Fibroblast of upper back skin (primary cell): ENCODE data around the gene PWWP2B.

Source experiments
- DNase-seq: peaks from one replicate; pipeline ENCODE4 v3.0.0-alpha.2; 2013

Gene PWWP2B

DNA sequence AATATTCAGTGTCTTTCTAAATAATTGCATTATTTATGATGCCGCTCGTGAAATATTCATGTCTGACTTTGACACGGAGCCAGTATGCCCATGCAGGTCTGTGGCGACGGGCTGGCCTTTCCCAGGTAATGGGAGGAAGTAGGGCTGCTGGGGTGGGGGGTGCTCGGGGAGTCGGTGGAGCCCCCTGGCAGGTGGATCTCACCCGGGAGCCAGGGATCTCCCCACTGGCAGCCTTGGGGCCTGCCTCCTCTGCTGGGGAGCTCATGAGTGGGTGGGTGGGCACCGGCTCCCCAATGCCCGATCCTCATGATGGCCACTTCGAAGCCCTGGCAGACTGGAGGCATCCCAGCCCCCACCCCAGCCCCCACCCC is 52.8 kb downstream of the PWWP2B start:
- no peak for DNase-seq

DNA sequence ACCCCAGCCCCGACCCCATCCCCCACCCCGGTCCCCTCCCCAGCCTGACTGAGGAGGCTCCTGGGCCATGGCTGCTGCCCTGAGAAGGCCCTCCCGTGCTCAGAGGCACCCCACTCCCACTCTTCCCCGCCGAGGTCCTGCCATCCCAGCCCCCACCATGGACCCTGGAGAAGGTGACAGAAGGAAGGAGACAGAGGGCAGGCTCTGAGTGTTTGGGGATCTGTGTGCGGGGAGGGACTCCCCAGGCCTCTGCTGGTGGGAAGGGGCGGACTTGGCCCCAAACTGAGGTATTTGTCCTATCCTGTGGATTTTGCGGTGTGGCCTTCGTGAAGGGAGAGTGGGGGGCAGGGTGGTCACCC is 53.4 kb downstream of the PWWP2B start:
- no peak for DNase-seq

DNA sequence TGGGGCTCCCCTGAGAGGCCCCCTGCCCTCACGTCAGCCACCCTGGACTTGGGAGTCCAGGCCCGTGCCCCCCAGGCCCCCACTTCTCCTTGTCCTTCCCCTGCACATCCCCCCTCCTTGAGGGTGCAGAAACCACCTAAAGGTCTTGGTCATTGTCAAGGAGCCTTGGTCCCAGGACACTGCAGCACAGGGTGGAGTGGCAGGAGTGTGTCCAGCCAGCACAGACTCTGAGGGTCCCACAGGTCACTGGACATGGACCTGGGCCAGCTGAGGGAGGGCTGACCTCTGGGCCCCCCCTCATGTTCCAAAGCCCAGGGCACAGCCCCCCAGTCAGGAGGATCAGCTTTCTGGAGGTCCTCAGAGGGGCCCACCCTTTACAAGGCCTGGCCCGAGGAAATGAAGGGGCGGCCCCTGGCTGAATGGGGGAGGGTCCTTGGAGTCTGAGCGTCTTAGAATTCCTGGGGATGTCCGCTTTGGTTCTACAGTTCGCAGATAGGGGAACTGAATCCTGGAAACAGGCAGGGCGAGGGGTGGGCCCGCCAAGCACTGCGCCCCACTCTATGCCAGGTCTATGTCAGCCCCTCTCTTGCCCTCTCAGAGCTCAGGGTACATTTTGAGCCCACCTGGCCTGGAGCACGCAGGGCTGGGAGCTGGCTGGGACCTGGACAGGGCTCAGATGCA is 54.0 kb downstream of the PWWP2B start:
- no peak for DNase-seq

DNA sequence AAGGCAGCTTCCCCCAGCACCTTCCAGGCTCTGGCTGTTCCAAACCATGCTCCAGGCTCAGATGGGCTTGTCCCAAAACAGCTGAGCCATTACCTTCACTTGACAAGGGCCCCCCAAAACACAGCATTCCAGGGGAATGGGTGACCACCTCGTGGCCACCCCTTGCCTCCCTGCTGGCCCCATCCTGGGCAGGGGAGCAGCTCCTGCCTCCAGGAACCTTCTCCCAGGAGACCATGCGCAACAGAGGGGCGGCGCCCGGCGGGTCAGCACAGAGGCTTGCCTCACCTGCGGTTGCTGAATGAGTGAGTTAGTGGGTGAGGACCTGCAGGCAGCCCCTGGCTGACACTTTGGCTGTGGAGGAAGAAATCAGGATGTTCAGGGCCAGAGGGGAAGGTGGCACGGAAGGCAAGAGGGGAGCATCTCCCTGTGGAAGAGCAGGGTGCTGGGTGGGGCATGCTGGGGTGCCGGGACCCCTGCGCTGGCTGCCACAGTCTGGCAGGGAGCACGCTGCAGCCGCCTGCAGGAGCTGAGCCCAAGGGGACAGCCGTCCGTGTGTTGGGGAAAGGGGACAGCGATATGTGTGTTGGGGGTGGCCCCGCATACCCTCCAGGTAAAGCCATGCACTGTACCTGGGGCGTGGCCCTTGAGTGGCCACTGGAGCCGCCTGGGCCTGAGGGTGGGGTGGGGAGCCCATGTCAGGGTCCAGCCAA is 54.7 kb downstream of the PWWP2B start:
- DNase-seq, result no peak

DNA sequence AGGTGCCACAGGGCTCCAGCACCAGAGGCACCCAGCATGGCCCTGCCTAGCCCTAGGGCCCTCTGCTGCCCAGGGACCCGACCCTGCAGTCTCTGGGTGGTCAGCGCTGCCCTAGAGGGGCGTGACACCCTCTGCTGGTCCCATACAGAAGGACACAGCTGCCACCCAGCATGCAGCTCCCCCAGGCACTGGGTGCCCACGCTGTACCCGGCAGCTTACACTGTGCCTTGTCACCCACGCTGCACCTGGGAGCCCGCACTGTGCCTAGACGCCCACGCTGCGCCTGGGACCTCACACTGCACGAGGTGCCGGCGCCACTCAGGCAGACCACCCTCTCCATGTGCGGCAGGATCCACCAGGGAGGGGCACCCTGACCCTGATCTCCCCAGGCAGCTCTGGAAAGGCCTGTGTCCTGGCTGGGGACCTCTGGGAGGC is 55.2 kb downstream of the PWWP2B start:
- DNase-seq, result no peak

DNA sequence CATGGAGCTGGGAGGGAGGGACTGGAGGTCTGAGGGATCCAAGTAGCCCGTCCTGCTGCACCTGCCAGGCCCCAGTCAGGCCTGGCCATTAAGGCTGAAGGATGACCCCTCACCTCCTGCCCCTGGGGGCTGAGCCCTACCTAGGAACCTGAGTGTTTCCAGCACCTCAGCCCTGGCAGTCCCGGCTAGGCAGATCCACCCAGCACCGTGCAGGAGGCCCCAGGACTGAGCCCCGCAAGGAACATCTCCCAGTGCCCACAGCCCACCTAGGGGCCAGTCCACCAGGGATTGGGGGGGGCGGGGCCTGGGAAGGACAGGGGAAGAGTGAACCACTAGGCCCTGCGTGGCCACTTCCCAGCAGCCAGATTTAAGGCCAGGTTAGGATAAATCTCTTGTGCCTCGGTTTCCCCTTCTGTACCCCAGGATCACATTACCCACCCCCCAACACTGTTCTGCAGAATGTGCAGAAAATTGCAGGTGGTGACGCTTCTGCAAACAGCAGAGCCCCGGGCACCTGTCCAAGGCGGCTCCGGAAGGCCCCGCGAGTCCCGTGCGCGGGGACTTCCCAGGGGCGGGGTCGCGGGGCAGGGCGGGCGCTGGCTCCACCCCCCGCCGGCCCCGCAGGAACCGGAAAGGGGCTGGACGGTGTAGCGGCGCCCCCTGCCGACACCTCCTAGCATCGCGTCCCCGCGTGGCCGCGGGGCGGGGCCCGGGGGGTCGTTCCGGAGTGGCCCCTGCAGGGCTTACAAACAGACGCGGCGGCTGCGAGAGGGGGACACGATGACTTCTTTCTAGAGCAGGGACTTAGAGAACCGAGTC is 55.9 kb downstream of the PWWP2B start:
- DNase-seq, result peak; percentile 47

DNA sequence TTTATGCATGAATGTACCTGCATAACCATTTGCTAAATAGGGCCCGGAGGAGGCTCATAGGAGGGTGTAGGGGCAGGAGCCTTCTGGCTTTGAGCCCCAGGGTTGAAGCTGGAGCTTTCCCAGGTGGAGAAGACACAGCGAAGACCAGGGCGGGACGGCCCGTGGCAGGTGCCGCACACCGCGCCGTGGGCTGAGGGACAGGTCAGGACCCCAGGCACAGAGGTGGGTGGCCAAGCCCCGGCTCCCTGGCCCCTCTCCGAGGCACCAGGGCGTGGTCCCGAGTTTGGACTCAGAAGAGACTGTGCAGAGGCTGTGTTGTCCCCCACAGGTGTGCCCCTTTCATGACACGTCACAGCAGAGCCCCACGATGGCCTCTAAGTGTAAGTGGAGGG is 56.5 kb downstream of the PWWP2B start:
- no peak for DNase-seq

DNA sequence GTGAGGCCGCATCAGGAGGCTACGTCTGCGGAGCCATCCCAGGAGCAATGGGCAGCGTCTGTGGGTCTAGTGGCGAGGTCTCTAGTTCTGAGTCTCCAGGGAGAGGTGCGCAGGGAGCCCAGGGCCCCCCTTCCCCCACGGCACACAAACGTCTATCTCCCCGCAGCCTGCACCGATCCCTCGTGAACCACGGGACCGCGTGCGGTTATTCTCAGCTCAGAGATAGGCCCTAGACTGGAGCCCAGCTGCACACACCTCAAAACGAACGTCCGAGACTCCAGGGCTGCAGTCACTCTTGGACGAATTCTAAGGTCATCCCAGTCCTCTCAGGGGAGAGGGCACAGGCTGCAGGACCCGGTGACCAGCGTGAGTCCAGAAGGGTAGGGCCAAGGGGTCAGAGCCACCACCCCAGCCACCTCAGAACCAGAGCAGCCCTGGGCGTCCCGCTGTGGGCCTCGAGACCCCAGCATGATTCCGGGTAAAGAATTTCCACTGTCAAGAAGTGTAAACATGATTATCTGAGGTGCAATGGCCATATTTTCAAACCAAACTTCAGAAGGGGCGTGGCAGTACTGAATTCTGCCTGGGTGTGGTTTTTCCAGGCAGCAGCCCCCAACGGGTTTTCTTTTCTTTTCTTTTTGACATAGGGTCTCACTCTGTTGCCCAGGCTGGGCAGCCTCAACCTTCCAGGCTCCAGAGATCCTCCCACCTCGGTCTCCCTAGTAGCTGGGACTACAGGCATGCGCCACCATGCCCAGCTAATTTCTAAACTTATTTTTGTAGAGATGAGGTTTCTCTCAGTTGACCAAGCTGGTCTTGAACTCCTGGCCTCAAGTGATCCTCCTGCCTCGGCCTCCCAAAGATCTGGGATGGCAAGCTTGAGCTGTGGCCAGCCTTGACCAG is 57.5 kb downstream of the PWWP2B start:
- no peak for DNase-seq

DNA sequence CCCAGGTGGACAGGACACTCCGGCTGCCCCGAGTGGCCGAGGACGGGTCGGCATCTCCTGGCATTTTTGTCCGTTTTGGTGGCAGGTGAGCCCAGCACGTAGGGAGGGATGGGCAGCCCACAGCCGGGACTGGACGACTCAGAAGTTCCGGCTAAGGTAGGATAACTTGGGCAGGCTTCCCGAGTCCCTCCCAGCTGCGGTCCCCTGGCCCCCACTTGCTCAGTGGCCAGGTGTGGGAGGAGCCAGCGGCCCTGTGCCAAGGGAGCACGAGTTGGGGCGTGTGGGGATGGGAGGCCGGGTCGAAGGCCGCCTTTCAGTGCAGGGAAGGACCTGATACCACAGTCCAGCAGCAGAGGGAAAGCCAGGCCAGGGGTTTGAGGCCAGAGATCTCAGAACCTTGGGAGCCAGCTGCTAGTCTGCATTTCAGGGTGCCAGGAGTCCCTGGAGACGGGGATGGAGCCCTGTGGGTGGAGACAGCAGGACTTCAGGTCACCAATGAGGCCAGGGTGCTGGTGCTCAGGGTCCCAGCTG is 58.5 kb downstream of the PWWP2B start:
- DNase-seq, result no peak

DNA sequence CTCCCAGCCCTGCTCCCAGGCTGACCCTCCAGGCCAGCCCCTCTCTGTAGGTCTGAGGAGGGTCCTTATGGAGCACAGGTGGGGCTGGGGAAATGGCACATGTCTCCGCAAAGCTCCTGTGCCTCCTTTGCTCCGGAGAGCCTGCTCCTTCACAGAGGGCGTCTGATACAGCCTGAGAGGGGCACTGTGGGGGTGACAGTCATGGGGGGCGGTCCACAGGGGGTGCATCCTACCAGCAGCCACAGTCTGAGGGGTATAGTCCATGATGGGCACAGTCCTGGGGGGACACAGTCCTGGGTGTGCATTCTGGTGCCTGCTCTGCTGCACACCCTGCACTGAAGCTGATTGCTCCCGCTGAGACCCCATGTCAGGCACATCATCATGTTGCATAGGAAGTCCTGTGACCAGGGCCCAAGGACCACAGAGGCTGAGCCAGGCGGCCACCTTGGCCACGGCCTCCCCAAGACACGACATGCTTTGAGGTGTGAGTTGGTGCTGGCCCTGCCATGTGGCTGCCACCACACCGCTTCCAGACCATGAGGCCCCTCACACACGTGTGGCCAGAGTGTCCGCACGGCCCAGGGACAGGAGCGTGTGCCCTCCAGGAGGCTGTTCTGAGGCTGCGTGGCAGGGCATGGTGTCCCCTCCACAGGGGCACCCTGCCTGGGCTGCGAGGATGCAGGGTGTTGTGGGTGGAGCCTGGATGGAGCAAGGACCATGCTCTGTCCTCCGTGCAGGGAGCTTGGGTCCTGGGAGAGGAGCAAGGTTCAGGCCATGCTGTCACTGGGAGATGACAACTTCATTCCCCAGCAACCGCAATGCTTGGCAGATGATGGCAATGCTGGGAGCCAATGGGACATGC is 59.2 kb downstream of the PWWP2B start:
- no peak for DNase-seq

DNA sequence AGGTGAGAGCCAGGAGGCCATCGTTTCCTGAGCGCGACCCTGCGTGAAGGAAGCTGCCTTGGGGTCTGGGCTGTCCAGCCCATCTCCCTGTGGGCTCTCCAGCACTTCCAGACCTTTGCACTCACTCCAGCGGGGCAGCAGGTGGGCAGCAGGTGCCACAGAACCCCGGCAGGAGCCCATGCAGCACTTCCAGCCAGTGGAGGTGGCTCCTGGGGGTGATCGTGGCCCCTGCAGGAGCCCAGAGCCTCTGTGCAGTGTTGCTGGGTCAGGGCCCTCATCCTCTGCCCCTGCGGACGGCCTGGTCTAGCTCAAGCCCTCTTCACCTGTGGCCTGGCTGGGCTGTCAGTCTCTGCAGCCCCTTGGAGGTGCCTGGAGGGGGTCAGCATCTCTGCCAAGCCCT is 59.9 kb downstream of the PWWP2B start:
- DNase-seq, result no peak

DNA sequence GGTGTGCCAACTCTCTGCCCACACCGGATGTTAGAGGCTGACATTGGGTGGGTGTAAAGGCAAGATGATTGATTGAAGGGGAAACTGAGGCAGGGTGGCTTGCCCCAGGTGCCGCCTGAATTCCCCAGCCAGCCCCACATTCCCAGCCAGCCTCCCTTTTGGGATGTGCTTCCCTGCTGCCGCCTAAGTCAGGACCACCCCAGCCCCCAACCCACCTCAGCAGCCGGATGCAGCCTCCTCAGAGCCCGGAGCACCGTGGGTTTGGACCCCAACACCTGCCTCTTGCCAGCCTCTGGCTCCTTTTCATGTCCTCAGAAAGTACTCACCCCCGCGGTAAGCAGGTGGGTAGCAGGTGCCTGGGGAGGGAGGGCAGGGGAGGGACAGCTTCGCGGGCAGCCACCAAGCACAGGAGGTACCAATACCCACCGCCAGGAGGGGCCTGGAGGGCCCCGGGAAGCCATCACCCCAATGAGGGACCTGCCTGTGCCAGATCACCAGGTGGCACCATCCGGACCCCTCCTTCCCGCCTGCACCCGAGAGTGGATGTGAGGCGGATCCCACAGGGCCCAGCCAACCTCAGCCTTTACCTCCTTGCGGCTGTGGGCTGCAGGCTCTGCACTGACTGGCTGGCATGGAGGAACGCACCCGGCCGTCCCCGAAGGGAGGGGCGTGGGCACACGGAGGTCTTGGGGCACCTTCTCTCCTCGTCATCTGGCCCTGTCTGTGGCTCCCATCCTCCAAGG is 60.5 kb downstream of the PWWP2B start:
- no peak for DNase-seq

DNA sequence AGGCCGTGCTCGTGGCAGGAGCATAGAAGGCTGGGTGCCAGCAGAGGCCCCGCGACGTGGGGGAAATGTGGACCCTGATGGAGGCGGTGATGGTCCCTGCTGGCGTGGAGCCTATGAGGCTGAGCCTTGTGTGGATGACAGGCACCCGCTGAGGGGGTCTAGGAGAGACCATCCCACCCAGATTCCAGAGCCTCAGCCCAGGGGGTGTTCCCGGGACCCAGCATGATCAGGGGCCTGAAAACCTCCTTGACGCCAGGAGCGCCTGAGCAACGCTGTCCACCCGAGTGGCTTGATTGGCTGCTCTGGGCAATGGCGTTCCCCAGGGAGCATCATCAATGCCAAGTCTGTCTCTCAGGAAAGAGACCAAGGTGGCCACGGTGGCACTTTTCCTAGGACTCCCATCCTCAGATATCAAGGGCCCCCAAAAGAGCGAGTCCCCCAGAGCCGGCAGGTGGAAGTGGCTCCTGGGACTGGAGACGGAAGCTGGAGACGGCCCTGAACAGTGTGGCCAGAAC is 61.1 kb downstream of the PWWP2B start:
- no peak for DNase-seq

DNA sequence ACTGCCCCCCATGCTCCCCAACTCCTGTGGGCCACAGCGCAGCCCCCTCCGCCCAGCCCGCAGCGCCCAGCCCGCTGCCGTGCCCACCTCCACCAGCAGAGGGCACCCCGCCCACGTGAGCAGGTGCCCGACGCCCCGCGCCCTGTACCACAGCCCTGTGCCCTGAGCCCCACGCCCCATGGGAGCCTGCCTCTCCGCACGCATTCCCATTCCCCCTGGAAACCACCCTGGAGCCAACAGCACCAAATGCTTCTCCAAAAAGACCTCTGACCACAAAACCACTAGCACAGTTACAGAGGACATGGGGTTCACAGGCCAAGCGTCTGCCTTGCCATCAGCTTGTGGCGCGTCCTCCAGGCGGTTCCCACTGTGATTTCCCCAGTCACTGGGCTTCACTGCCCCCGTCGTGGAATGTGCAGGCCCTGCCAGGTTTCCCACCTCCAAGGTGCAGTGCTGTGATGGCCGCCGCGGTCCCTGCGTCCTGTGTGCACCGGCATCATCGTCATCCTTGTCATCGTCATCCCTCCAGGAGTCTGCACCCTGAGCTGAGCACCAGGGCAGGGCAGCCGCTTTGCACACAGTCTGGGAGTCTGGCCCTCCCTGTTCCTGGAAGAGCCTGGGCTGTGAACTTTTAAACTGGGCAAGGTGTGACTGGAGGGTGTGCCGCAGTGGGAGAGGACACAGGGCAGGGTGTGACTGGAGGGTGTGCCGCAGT is 61.7 kb downstream of the PWWP2B start:
- DNase-seq, result peak; percentile 23

DNA sequence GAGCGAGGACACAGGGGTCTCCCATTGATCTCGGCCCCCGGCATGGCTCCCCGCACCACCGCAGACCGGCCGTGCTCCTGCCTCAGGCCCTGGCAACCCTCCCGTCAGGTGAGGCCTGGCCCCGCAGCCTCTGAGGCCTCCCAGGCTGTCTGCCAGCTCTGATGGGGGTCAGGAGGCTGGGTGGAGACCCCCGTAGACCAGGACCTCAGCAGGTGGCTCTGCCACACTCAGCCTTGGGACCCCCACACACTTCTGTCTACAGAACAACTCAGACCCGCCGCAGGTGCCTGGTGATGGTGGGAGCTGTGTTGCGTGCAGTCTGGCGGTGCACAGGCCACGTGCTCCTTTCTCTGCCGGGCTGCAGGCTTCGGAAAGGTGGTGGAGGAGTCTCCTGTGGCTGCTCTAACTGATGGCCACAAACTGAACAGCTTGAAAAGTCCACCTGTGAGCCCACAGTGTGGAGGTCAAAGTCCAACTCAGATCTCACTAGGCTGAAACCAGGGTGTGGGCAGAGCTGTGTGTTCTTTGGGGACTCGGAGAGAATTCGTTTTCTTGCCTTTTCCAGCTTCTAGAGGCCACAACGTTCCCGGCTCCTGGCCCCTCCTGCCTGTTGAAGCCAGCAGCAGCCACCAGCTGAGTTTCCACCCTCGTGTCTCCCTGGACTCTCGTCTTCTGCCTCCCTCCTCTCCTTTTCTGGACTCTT is 62.5 kb downstream of the PWWP2B start:
- DNase-seq, result no peak

DNA sequence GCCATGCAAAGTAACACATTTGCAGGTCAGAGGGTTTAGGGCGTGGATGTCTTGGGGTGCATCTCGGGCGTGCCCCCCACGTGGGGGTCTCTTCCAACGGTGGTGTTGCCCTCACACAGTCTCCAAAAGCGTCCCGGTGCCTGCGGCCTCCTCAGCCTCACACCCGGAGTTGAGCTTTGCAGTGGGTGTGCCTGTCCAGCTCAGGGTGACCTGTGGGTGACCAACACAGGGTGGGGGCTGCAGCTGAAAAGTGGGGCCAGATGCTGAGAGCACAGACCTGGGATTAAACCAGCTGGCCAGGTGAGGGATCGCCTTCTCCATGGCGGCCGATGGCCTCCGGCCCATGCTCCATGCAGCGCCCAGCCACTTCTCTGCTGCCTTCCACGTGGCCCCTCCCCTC is 63.1 kb downstream of the PWWP2B start:
- no peak for DNase-seq

DNA sequence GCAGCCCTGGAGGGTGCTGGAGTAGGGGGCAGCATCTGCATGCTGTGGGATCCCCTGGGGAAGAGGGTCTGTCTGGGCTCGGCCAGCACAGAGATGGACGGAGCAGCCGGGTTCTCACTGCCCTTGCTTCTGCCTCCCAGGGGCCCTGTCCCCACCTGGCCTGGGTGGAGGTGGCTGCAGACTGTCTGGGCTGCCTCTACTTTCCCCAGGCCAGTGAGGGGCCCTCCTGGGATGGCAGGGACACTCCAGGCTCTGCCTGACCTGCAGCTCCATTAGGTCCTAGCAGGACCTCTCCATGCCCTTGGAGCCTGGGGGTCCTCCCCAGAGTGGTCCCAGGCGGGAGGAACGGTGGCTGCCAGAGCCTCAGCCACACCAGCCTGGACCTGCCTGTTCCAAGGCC is 63.7 kb downstream of the PWWP2B start:
- no peak for DNase-seq

DNA sequence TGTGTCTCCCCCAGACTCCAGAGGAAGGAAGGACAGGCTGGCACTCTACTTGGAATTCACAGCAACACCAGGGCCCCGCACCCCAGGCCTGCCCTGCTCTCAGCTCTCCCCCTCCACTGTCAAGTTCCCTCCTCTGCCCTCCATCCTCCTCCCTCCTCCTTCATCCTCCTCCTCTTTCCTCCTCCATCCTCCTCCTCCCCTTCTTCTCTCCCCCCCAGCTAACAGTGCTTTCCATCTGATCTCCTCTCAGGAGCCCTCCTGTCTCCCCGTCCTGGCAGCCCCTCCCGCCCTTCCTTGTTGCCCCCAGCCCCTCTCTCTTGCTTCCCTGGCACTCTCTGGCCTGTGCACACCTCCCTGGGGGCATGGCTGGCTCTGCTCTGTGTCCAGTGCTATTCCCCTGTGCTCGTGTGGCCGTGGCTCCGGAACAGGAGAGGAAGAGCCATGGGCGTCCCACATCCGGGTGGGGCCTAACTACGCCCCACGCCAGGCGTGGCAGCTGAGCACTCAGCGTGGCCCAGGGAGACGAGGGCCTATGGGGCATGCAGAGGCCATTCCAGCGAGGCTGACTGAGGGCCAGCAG is 64.2 kb downstream of the PWWP2B start:
- DNase-seq, result no peak

DNA sequence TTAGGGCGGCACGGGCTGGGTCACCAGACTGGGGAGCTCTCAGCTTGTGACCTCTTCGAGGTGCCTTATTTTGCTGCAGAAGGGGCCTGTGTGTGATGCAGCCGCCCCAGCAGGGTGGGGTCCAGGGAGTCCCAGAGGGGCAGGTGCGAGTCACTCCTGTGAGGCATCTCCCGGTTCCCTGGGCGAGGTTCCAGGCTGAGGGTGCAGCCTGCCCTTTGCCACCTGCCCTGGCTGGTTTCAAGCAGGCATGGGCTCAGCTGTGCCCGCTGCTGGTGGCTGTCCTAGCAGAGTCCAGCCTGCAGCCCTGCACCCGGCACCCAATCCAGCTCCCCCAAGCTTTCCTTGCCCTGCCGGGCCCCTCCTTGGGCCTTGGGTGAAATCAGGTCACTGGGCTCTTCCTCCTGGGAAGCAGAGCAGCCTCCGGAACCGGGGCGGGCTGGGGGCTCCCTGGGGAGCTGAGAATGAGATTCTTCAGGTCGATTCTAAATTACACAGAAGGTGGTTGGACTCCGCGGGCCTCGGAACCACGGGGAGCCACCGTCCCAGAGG is 64.8 kb downstream of the PWWP2B start:
- DNase-seq, result no peak
